Activated CD4-positive, alpha-beta T cell treated with anti-CD3 and anti-CD28 coated beads, Interleukin-2, amount 10 ng/mL, durations not matched to agents 7 days and 5 days (primary cell): ENCODE results near the gene UBALD1. TPM values are rescaled to one million over a fixed set of nuclear protein-coding genes. Genes with fewer than 3 reads are reported as not detected.

ENCODE experiments used
- total RNA-seq, 2 experiments: library from RNA; stranded (reverse); gene quantifications; one replicate each; pipeline ENCODE4 v1.2.3, GENCODE V29; 2021

Gene UBALD1
- total RNA-seq, 2 experiments from 2014 or later = 21.5 to 22.2 TPM

Other genes starting within 250 kb of the UBALD1 start
- gene VASN, start 243.0 kb downstream of the UBALD1 start, total RNA-seq = not detected
- 100 to 1,000 TPM; 196 to 211 TPM for gene CORO7, start 198.3 kb downstream of the UBALD1 start, total RNA-seq
- 10 to 100 TPM; 51.6 to 55.0 TPM for gene DNAJA3, start 189.0 kb downstream of the UBALD1 start, total RNA-seq
- 10 to 100 TPM; 34.0 to 35.9 TPM for gene NMRAL1, start 140.3 kb downstream of the UBALD1 start, total RNA-seq
- gene HMOX2, start 138.5 kb downstream of the UBALD1 start, total RNA-seq = 100 to 1,000 TPM in 1 of 2 experiments, 10 to 100 TPM in 1; 86.3 to 107 TPM
- gene CDIP1, start 76.1 kb downstream of the UBALD1 start, total RNA-seq = 10 to 100 TPM; 44.2 to 45.2 TPM
- gene C16orf96, start 58.5 kb downstream of the UBALD1 start, total RNA-seq = under 1 TPM; 0.21 to 0.22 TPM
- gene MGRN1, start 9.9 kb upstream of the UBALD1 start, total RNA-seq = 10 to 100 TPM; 74.4 to 79.5 TPM
- 10 to 100 TPM; 32.3 to 35.5 TPM for gene NUDT16L1, start 78.7 kb upstream of the UBALD1 start, total RNA-seq
- gene ANKS3, start 119.4 kb upstream of the UBALD1 start, total RNA-seq = 10 to 100 TPM; 12.4 to 16.7 TPM
- gene DNAAF8, start 119.6 kb upstream of the UBALD1 start, total RNA-seq = under 1 TPM; 0.21 to 0.40 TPM
- 10 to 100 TPM; 12.7 to 18.7 TPM for gene ZNF500, start 152.3 kb upstream of the UBALD1 start, total RNA-seq
- gene SEPTIN12, start 173.5 kb upstream of the UBALD1 start, total RNA-seq = not detected
- gene SMIM22, start 180.5 kb upstream of the UBALD1 start, total RNA-seq = not detected
- gene ROGDI, start 187.7 kb upstream of the UBALD1 start, total RNA-seq = 1 to 10 TPM; 9.0 to 9.6 TPM
- 100 to 1,000 TPM; 101 to 104 TPM for gene GLYR1, start 232.4 kb upstream of the UBALD1 start, total RNA-seq
- 10 to 100 TPM; 38.2 to 38.3 TPM for gene UBN1, start 232.6 kb upstream of the UBALD1 start, total RNA-seq